Immature natural killer cell (primary cell): Measurements from ENCODE around the gene CHRNA4. TPM values are rescaled to one million over a fixed set of nuclear protein-coding genes. Genes with fewer than 3 reads are reported as not detected.
"Not testable (repeated sequence)": the region's sequence is repeated elsewhere in the genome, so short reads cannot be mapped to it uniquely, and the experiment has no call there.

ENCODE experiments used
- DNase-seq, 3 donors: peaks; one replicate each; pipeline ENCODE4 v3.0.0; 2022; ENCODE audit warnings: mixed read lengths in 1 of 3
- H3K27ac Mint-ChIP-seq, 6 donors: one replicate each; pipeline ENCODE4 v1.8.0; 2020; ENCODE audit warnings: mixed read lengths in 6 of 6, mild to moderate bottlenecking in 5 of 6, inconsistent platforms in 4 of 6, moderate library complexity in 3 of 6
- H3K27me3 Mint-ChIP-seq, 3 donors: one replicate each; pipeline ENCODE4 v1.8.0; 2020 to 2021; ENCODE audit warnings: low read depth in 3 of 3, mild to moderate bottlenecking in 3 of 3, mixed read lengths in 3 of 3, moderate library complexity in 3 of 3, inconsistent platforms in 1 of 3
- H3K36me3 Mint-ChIP-seq, 3 donors: one replicate each; pipeline ENCODE4 v1.8.0; 2020; ENCODE audit warnings: mixed read lengths in 3 of 3, inconsistent platforms in 2 of 3, mild to moderate bottlenecking in 2 of 3
- H3K4me1 Mint-ChIP-seq, 2 donors: one replicate each; pipeline ENCODE4 v1.8.0; 2020; ENCODE audit warnings: inconsistent platforms in 2 of 2, mild to moderate bottlenecking in 2 of 2, mixed read lengths in 2 of 2, moderate library complexity in 1 of 2
- H3K4me3 Mint-ChIP-seq, 5 donors: one replicate each; pipeline ENCODE4 v1.8.0; 2020; ENCODE audit warnings: mild to moderate bottlenecking in 5 of 5, mixed read lengths in 5 of 5, inconsistent platforms in 3 of 5, moderate library complexity in 3 of 5
- H3K9me3 Mint-ChIP-seq, 6 donors: one replicate each; pipeline ENCODE4 v1.8.0; 2020; ENCODE audit warnings: mild to moderate bottlenecking in 6 of 6, mixed read lengths in 6 of 6, inconsistent platforms in 4 of 6, moderate library complexity in 3 of 6
- polyA plus RNA-seq, 3 donors: library from polyadenylated mRNA; unstranded; fragments of 300-500 nt; fragmentation: Illumina TruSeq; gene quantifications; one replicate each; pipeline ENCODE4 v1.2.3, GENCODE V29; 2021

The CHRNA4 gene
- polyA plus RNA-seq, 3 donors from 2014 or later: not detected

- Mint-ChIP-seq H3K4me1 (no peaks in the 10 kb centered on the region), H3K27me3 (peaks cover 0 to 1% (median 0%) of the 10 kb centered on the region in 3 donors), H3K27ac (no peak overlapping the region), H3K9me3 (no peaks in the 10 kb centered on the region), H3K4me3 (no peak overlapping the region), H3K36me3 (peaks cover 0 to 3% (median 0%) of the 10 kb centered on the region in 3 donors)
- no peak for DNase-seq
Observed at GRCh38 chr20:63349516-63349895, 11.6 kb downstream of the CHRNA4 start.

DNA sequence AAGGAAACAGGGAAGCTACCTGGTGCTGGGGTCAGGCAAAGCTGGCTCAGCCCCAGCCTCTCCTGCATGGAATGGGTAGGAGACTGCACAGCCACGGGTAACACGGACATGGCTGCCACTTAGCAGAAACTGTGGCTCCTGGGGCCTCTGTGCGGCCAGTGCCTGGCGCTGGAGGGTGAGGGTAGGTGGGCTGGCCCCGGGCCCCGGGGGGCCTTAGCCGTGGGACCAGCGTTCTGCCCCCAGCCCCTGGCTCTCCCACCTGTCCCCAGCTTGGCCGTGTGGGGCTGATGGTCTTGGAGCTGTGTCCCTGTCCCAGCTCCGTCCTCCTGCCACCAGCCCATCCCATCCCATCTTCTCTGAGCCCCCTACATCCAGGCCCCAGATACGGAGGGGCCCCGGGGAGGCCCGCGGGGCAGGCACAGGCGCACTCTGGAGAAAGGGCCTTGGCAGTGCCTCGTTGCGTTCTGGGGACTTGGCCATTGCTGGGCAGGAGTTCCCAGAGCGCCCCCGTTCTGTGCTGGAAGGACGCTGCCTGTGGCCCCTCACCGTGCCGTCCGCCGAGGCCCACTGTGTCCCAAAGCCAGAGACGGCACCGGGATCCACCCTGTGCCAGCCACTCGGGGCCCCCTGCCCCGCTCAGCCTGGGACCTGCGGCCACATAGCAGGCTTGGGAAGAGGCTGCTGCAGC, 12.2 kb downstream of the CHRNA4 start:
- H3K4me1 Mint-ChIP-seq: no peaks in the 10 kb centered on the region
- no peak overlapping the region for H3K27ac Mint-ChIP-seq
- no peak for DNase-seq
- H3K36me3 Mint-ChIP-seq: peaks cover 0 to 3% (median 0%) of the 10 kb centered on the region in 3 donors
- peaks cover 0 to 1% (median 0%) of the 10 kb centered on the region in 3 donors for H3K27me3 Mint-ChIP-seq
- no peaks in the 10 kb centered on the region for H3K9me3 Mint-ChIP-seq
- no peak overlapping the region for H3K4me3 Mint-ChIP-seq

GRCh38 chr20:63347950-63348827, 13.0 kb downstream of the CHRNA4 start:
- no peak for DNase-seq
- H3K27me3 Mint-ChIP-seq: peaks cover 0 to 1% (median 0%) of the 10 kb centered on the region in 3 donors
- no peak overlapping the region for H3K27ac Mint-ChIP-seq
- no peaks in the 10 kb centered on the region for H3K9me3 Mint-ChIP-seq
- peaks cover 0 to 3% (median 0%) of the 10 kb centered on the region in 3 donors for H3K36me3 Mint-ChIP-seq
- H3K4me3 Mint-ChIP-seq: no peak overlapping the region
- H3K4me1 Mint-ChIP-seq: no peaks in the 10 kb centered on the region

GRCh38 chr20:63347081-63347741, 13.9 kb downstream of the CHRNA4 start:
- Mint-ChIP-seq H3K4me3 (no peak overlapping the region), H3K4me1 (no peaks in the 10 kb centered on the region), H3K27me3 (peaks cover 0 to 1% (median 0%) of the 10 kb centered on the region in 3 donors), H3K36me3 (peaks cover 0 to 3% (median 0%) of the 10 kb centered on the region in 3 donors), H3K27ac (no peak overlapping the region), H3K9me3 (no peaks in the 10 kb centered on the region)
- no peak for DNase-seq

- Mint-ChIP-seq H3K4me1 (no peaks in the 10 kb centered on the region), H3K27me3 (peaks cover 0 to 1% (median 0%) of the 10 kb centered on the region in 3 donors), H3K4me3 (no peak overlapping the region), H3K27ac (no peak overlapping the region), H3K9me3 (no peaks in the 10 kb centered on the region), H3K36me3 (peaks cover 0 to 3% (median 0%) of the 10 kb centered on the region in 3 donors)
- no peak for DNase-seq
Observed at GRCh38 chr20:63346131-63347080, 14.7 kb downstream of the CHRNA4 start.

GRCh38 chr20:63345328-63346100, 15.6 kb downstream of the CHRNA4 start:
- H3K27ac Mint-ChIP-seq: no peak overlapping the region
- no peak overlapping the region for H3K4me3 Mint-ChIP-seq
- H3K36me3 Mint-ChIP-seq: peaks cover 0 to 3% (median 0%) of the 10 kb centered on the region in 3 donors
- DNase-seq: no peak
- H3K9me3 Mint-ChIP-seq: no peaks in the 10 kb centered on the region
- peaks cover 0 to 1% (median 0%) of the 10 kb centered on the region in 3 donors for H3K27me3 Mint-ChIP-seq
- H3K4me1 Mint-ChIP-seq: no peaks in the 10 kb centered on the region

GRCh38 chr20:63344616-63345327, 16.4 kb downstream of the CHRNA4 start:
- Mint-ChIP-seq H3K4me1 (no peaks in the 10 kb centered on the region), H3K27me3 (peaks cover 0 to 1% (median 0%) of the 10 kb centered on the region in 3 donors), H3K9me3 (no peaks in the 10 kb centered on the region), H3K27ac (no peak overlapping the region), H3K4me3 (no peak overlapping the region), H3K36me3 (no peaks in the 10 kb centered on the region)
- no peak for DNase-seq

DNA sequence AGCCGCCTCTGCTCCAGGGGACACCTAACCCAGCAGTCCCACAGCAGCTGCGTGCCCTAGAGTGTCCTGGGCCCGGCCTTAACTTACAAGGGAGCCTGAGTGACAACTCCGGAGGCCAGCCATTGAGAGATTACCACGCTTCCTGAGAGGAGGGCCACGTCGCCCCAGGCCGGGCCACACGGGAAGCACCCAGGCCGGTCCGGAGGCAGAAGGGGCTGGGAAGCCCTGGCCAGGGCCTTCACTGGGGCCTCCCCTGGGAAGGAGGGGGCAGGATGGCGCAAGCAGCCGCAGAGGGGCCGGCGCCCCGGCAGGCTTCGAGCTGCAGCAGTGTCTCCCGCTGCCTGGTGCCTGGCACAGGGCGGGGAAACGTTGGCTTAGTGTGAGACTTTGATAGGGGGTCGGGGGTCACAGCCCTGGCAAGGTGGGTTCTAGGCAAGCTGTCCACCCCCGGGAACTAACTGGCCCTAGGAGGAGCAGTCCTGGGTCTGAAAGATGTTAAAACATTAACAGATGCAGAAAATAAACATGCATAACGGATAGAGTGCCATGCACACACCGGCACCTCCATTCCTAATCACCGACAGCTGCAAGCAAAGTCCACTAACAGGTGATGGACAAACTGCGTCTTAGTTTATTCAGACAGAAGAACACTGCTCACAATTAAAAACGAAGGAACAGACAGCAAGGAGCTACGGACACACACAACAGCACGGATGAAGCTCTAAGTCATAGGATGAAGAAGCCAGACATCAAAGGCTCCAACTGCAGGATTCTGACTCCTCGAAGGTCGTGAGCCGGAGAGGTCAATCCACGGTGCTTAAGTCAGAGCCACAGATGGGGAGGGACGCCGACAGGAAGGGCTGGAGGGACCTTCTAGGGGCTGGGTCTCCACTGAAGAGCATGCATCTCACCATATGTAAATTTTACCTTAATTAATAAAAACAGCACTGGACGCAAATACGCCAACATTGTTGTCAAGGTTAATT, 17.4 kb downstream of the CHRNA4 start:
- Mint-ChIP-seq H3K27me3 (peaks cover 0 to 1% (median 0%) of the 10 kb centered on the region in 3 donors), H3K9me3 (no peaks in the 10 kb centered on the region), H3K36me3 (no peaks in the 10 kb centered on the region), H3K4me3 (no peak overlapping the region), H3K27ac (no peak overlapping the region), H3K4me1 (no peaks in the 10 kb centered on the region)
- no peak for DNase-seq

GRCh38 chr20:63342561-63343459, 18.3 kb downstream of the CHRNA4 start:
- Mint-ChIP-seq H3K4me3 (no peak overlapping the region), H3K4me1 (no peaks in the 10 kb centered on the region), H3K27me3 (peaks cover 0 to 2% (median 0%) of the 10 kb centered on the region in 3 donors), H3K36me3 (no peaks in the 10 kb centered on the region), H3K27ac (no peak overlapping the region), H3K9me3 (no peaks in the 10 kb centered on the region)
- DNase-seq: no peak

- H3K27me3 Mint-ChIP-seq: not testable (repeated sequence)
Observed at GRCh38 chr20:63340158-63340688, 20.9 kb downstream of the CHRNA4 start.

More at GRCh38 chr20:63340158-63340688, 20.9 kb downstream of the CHRNA4 start:
- not testable (repeated sequence) for H3K9me3 Mint-ChIP-seq, H3K36me3 Mint-ChIP-seq, DNase-seq, H3K27ac Mint-ChIP-seq, H3K4me3 Mint-ChIP-seq, H3K4me1 Mint-ChIP-seq
